ENCODE data around the gene SLC5A4.
"Not testable (repeated sequence)": the region's sequence is repeated elsewhere in the genome, so short reads cannot be mapped to it uniquely, and the experiment has no call there.

SLC5A4 gene

DNA sequence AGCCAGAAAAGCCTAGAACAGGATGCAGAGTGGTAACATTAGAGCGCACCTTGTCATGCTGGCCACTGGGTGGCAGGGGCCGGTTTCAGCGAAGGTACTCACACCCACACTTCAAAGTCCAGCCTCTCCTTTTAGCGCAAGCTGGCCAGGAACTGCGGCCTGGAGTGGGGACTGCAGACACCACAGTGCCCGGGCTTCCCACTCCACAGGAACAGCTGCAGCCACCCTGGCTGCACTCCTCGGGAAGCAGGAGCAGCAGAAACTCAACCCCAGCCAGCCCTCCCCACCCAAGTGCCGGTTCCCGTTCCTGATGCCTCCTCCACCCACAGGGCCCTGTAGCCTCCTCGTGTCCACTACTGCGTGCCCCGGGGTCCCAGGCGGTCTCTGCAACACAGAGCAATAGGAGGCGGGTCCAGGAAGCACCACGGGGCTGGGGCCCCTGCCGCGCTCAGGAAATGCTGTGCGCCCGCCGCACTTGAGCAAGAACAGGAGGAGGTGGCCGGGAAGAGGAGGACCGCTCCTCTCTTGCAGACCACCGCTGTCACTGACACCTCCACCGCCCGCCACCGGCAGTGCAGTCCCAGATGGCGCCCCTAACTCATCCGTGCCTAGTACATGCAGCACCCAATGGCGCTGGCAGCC lies 52.5 kb downstream of the SLC5A4 start:
- peak; percentile 41 for TF ChIP-seq CTCF (IDR thresholded peaks at IDR 0.05; ENCODE audit: extremely low read depth, insufficient read depth, missing control alignments)
- in situ Hi-C loops (cut with MboI; ENCODE audit: low pct_unique_long_range_greater_than_20kb, low sequenced_read_pairs, unreplicated experiment) = no loop called here
- peak; percentile 64 for DNase-seq (ENCODE audit: low spot score)

GRCh38 chr22:32202161-32202538 lies 53.0 kb downstream of the SLC5A4 start:
- DNase-seq (ENCODE audit: low spot score) = no peak
- no peak for TF ChIP-seq CTCF (IDR thresholded peaks at IDR 0.05; ENCODE audit: extremely low read depth, insufficient read depth, missing control alignments)
- in situ Hi-C loops (cut with MboI; ENCODE audit: low pct_unique_long_range_greater_than_20kb, low sequenced_read_pairs, unreplicated experiment) = no loop called here

- no peak for DNase-seq (ENCODE audit: low spot score)
- in situ Hi-C loops (cut with MboI; ENCODE audit: low pct_unique_long_range_greater_than_20kb, low sequenced_read_pairs, unreplicated experiment) = no loop called here
- TF ChIP-seq CTCF (IDR thresholded peaks at IDR 0.05; ENCODE audit: extremely low read depth, insufficient read depth, missing control alignments) = no peak
Measured at GRCh38 chr22:32200752-32201151, 54.4 kb downstream of the SLC5A4 start.

- in situ Hi-C loops (cut with MboI; ENCODE audit: low pct_unique_long_range_greater_than_20kb, low sequenced_read_pairs, unreplicated experiment) = no loop called here
- no peak for TF ChIP-seq CTCF (IDR thresholded peaks at IDR 0.05; ENCODE audit: extremely low read depth, insufficient read depth, missing control alignments)
- DNase-seq (ENCODE audit: low spot score) = no peak
Measured at GRCh38 chr22:32199961-32200360, 55.2 kb downstream of the SLC5A4 start.

GRCh38 chr22:32199341-32199740 lies 55.8 kb downstream of the SLC5A4 start:
- in situ Hi-C loops (cut with MboI; ENCODE audit: low pct_unique_long_range_greater_than_20kb, low sequenced_read_pairs, unreplicated experiment) = no loop called here
- no peak for TF ChIP-seq CTCF (IDR thresholded peaks at IDR 0.05; ENCODE audit: extremely low read depth, insufficient read depth, missing control alignments)
- no peak for DNase-seq (ENCODE audit: low spot score)

DNA sequence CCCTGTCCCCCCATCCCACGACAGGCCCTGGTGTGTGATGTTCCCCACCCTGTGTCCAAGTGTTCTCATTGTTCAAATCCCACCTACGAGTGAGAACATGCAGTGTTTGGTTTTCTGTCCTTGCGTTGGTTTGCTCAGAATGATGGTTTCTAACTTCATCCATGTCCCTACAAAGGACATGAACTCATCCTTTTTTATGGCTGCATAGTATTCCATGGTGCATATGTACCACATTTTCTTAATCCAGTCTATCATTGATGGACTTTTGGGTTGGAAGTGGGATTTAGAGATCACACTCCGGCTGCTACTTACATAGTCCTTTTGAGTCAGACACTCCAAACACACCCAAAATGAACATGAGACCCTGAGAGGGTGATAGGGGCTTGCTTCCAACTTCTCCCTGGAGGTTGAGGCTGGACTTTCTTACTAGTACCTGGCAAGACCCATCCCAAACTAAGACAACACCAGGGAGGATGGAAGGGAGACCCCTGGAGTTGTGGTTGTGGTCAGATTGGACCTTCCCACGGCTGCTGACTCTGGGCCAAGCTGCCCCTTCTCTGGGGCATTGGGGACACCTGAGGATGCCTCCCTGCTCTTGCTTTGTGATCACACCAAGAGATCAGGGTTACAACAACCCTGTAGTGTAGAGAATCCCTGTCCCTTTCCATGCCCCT lies 57.5 kb downstream of the SLC5A4 start:
- DNase-seq (ENCODE audit: low spot score); in situ Hi-C loops (cut with MboI; ENCODE audit: low pct_unique_long_range_greater_than_20kb, low sequenced_read_pairs, unreplicated experiment): not testable (repeated sequence)

- DNase-seq (ENCODE audit: low spot score); in situ Hi-C loops (cut with MboI; ENCODE audit: low pct_unique_long_range_greater_than_20kb, low sequenced_read_pairs, unreplicated experiment): not testable (repeated sequence)
Measured at GRCh38 chr22:32195900-32196299, 59.2 kb downstream of the SLC5A4 start.

- in situ Hi-C loops (cut with MboI; ENCODE audit: low pct_unique_long_range_greater_than_20kb, low sequenced_read_pairs, unreplicated experiment); DNase-seq (ENCODE audit: low spot score): not testable (repeated sequence)
Measured at GRCh38 chr22:32193346-32193745, 61.8 kb downstream of the SLC5A4 start.

DNA sequence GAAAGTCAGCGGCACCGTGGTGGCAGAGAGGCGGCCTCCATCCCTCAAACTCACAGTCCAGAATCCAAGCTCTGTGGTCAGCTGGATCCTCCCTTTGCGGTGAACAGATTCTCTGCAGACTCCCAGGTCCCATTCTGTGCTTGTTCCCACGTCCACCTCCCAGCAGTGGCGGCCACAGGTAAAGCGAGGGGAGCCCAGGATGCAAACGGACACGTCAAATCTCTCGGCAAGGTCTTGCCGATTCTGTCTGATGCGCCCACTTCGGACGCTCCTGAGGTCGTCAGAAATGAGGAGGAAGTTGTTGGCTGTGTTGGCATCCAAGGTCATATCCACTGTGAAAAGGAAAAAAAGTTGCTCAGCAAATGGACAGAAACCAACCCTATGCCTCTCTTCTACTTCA lies 64.1 kb downstream of the SLC5A4 start:
- in situ Hi-C loops (cut with MboI; ENCODE audit: low pct_unique_long_range_greater_than_20kb, low sequenced_read_pairs, unreplicated experiment); DNase-seq (ENCODE audit: low spot score): not testable (repeated sequence)

Measured in GM13977 (cell line).